Activated CD8-positive, alpha-beta memory T cell treated with anti-CD3 and anti-CD28 coated beads, Interleukin-2, amount 50 U/mL, for 24 hours (primary cell): ENCODE data around the gene C16orf54.
"Not testable (repeated sequence)": the region's sequence is repeated elsewhere in the genome, so short reads cannot be mapped to it uniquely, and the experiment has no call there.

ENCODE experiments used
- DNase-seq: peaks from one replicate; pipeline ENCODE4 v3.0.0-alpha.2; 2020; ENCODE audit errors: extremely low read depth

Gene C16orf54

DNA sequence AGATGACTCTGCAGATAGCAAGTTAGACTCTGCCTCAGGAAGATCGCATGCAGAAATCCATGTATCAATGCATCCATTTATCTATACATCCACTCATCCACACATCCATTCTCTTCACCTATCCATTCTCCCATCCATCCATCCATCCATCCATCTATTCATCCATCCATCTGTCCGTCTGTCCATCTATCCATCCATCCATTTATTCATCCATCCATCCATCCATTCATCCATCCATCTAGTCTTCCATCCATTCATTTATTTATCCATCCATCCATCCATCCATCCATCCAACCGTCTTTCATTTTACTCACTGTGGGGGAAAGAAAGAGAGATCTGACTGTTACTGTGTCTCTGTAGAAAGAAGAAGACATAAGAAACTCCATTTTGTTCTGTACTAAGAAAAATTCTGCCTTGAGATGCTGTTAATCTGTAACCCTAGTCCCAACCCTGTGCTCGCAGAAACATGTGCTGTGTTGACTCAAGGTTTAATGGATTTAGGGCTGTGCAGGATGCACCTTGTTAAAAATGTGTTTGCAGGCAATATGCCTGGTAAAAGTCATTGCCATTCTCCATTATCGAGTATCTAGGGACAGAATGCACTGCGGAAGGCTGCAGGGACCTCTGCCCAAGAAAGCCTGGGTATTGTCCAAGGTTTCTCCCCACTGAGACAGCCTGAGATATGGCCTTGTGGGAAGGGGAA is 5.7 kb downstream of the C16orf54 start:
- not testable (repeated sequence) for DNase-seq

DNA sequence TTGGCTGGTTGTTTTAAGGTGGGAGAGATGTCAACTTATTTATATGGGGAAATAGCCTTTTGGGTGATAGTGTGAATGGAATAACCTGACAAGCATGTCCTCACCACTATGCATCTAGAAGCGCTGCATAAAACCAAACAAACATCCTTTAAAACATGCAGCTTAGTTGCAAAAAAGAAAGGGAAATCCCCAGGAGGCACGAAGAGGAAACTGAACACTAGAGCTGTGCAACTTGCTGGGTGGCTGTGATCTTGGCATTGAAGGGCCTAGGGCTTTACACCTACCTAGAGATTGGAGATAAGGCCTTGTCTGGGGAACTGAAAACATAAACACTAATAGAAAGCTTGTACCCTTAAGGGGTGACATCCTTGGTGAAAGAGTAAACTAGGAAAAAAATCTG is 7.3 kb downstream of the C16orf54 start:
- no peak for DNase-seq

DNA sequence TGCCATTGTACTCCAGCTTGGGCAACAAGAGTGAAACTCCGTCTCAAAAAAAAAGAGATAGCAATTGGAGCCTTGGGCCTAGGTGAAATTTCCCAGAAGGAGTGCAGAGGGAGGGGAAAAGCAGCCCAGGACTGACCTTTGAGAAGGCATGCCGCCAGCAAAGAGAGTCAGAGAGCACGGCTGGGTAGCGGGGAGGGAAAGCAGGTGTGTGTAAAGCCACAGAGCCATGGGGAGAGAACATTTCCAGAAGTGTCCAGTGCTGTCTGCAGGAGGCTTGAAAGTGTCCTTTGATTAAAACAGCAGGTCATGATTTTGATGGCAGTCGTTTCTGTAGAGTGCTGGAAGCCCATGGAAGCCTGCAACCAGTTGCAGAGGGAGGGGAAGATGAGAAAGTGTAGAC is 8.1 kb downstream of the C16orf54 start:
- no peak for DNase-seq

DNA sequence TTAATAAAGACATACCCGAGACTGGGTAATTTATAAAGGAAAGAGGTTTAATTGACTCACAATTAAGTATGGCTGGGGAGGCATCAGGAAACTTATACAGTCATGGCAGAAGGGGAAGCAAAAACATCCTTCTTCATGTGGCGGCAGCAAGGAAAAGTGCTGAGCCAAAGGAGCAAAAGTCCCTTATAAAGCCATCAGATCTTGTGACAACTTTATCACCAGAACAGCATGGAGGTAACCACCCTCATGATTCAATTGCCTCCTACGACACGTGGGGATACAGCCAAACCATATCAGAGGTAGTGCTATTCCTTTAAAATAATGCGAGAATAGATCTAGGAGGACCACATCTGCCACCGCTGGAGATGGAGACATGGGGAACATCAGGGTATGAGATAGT is 9.0 kb downstream of the C16orf54 start:
- no peak for DNase-seq

DNA sequence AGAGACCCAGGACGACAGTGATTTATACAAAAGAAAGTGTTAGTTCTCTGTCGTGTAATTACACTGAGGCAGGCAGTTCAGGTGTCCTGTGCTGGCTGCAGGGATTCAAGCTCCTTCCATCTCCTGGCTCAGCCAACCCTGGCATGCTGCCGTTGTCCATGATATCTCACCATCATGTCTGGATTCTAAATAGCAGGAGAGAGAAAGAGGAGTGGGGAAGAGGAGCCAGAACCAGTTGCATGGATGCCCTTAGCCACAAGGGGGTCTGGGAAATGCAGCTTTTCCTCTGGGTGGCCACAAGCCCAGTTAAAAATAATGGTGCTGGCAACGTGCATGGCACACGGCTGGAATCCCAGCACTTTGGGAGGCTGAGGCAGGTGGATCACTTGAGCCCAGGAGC is 9.7 kb downstream of the C16orf54 start:
- DNase-seq, result no peak

DNA sequence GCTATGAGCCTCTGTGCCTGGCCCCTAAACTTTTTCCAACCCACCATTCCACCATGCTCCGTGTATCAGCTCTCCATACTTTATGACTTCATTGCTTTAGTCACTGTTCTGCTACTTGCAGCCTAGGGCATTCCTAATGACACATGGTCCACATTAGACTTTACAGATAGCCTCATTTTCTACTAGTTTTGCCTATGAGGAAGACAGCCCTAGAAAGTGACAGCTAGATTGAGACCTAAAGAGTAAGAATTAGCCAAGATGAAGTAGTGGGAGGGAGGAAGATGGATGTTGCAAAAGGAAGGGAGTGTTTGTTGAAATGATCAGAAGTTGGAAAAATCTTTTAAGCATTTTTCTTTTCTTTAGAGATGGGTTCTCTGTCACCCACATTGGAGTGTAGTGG is 11.0 kb downstream of the C16orf54 start:
- no peak for DNase-seq

DNA sequence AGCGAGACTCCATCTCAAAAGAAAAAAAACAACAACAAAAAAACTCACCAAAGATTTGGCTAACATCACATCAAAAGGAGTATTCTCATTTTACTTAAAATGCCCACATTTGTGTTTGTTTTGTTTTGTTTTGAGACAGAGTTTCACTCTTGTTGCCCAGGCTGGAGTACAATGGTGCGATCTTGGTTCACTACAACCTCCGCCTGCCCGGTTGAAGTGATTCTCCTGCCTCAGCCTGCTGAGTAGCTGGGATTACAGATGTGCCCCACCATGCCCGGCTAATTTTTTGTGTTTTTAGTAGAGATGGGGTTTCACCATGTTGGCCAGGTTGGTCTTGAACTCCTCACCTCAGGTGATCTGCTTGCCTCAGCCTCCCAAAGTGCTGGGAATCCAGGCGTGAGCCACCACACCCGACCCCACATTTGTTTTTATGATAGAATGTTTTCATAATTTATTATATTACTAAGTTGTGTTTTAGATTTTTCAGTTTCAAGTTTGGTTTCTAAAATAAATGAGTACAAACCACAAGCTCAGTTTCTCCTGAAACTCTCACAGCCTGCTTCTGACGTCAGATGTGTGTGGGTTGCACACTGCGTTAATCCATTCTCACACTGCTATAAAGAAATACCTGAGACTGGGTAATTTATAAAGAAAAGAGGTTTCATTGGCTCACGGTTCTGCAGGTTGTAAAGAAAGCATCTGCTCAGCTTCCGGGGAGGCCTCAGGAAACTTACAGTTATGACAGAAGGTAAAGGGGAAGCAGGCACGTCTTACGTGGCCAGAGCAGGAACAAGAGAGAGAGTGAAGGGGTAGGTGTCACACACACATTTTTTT is 13.8 kb downstream of the C16orf54 start:
- peak; percentile 56 for DNase-seq

DNA sequence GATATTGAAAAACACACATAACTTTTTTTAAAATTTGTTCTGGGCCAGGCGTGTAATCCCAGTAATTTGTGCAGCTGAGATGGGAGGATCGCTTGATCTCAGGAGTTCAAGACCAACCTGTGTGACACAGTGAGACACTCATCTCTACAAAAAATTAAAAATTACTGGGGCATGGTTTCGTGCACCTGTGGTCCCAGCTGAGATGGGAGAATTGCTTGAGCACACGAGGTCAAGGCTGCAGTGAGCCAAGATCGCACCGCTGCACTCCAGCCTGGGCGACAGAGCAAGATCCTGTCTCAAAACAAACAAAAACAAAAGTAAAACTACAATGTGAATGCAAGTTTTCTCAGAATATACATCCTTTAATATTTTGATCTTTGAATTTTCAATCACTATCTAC is 15.1 kb downstream of the C16orf54 start:
- no peak for DNase-seq

DNA sequence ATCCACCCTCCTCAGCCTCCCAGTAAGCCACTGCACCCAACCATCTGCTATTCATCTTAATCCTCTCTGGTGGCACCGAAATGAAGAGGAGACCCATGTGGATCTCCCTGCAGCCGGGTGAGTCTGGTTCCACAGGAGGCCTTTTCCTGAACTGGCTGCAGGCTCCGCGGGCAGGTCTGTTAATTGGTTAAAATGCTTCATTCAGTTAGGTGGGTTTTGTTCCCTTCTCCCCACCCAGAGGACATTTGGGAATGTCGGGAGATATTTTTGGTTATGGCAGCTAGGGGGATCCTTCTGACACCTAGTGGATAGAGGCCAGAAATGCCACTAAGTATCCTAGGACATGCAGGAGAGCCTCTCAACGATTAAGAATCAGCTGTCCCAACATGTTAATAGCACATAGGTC is 16.7 kb downstream of the C16orf54 start:
- no peak for DNase-seq

DNA sequence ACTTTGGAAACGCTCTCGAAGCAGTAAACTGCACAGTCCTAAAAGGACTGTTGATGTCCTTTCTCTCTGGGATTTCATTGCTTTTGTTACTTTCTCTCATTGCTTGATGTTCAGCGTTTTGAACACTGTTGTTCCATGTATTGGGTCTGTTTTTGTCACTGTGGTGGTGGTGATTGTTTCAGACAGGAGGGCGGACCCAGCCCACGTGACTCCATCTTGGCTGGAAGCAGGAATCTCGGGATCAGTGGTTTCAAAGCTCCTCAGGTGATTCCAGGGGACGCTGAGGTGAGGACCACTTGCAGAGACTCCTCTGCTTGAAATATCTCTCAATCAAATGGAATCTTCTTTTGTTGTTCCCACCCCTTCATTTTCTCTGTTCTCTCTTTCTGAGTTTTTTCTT is 18.3 kb downstream of the C16orf54 start:
- DNase-seq, result no peak

DNA sequence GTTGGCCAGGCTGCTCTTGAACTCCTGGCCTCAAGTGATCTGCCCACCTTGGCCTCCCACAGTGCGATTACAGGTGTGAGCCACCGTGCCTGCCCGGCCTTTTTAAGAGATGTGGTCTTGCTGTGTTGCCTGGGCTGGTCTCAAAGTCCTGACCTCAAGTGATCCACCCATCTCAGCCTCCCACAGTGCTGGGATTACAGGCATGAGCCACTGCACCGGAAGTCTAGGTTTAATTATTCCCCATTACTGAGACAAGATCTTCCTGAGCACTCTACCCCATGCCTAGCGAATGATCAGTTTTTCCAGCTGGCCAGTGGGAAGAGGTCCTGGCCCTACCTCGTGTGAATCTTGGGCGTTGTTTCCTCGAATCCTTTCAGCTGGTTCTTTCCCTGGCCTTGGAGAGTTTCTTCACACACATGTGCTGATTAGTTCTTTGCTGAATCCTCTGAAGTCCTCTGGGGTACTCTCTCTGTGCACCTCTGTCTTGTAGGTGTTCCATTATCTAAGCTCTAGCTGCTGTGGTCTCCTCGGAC is 18.9 kb downstream of the C16orf54 start:
- DNase-seq, result no peak

DNA sequence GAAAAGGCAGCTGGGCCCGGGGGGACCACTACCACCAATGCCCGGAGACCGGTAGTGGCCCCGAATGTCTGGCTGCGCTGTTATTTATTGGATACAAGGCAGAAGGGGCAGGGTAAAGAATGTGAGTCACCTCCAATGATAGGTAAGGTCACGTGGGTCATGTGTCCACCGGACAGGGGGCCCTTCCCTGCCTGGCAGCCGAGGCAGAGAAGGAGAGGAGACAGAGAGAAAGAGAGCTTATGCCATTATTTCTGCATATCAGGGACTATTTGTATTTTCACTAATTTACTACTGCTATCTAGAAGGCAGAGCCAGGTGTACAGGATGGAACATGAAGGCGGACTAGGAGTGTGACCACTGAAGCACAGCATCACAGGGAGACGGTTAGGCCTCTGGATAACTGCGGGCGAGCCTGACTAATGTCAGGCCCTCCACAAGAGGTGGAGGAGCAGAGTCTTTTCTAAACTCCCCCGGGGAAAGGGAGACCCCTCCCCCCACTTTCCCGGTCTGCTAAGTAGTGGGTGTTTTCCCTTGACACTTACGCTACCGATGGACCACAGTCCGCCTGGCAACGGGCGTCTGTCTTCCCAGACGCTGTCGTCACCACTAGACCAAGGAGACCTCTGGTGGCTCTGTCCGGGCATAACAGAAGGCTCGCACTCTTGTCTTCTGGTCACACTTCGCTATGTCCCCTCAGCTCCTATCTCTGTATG is 24.5 kb downstream of the C16orf54 start:
- not testable (repeated sequence) for DNase-seq

DNA sequence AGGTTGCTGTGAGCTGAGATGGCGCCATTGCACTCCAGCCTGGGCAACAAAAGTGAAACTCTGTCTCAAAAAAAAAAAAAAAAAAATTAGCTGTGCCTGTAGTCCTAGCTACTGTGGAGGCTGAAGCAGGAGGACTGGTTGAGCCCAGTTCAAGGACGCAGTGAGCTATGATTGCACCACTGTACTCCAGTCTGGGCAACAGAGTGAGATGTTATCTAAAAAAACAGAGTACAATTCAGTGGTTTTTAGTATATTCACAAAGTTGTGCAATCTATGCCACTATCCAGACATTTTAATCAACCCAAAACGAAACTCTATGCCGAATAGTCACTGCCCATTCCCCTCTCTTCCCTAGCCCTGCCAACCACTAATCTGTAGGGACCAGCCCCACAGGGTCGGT is 25.1 kb downstream of the C16orf54 start:
- no peak for DNase-seq

DNA sequence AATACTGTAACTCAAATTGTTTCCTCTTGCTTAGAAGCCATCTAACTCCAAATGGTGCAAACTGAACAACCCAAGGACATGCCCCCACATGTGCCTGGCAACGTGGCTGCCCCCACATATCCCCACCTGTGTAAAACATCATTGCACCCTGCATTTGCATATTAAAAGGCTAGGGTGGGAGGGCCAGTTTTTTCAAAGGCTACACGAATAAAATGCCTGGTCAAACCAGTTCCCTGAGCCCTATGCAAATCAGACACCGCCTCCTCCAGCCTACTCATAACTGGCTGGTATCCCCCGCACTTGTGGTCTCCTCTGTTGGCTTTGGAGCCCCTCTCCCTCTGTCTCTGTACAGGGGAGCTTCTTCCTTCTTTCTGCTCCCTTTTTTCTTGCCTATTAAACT is 26.7 kb downstream of the C16orf54 start:
- DNase-seq, result no peak

DNA sequence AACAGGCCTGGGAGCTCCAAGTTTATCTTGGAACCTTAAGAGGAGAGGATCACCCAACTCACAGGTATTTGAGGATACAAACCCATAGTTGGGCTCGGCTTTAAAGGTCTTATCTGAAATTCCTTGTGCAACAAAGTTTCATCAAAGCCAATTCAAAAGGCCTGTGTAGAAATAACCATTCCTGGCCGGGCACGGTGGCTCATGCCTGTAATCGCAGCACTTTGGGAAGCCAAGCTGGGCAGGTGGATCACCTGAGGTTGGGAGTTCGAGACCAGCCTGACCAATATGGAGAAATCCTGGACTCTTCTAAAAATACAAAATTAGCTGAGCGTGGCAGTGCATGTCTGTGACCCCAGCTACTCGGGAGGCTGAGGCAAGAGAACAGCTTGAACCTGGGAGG is 28.7 kb downstream of the C16orf54 start:
- DNase-seq, result no peak

DNA sequence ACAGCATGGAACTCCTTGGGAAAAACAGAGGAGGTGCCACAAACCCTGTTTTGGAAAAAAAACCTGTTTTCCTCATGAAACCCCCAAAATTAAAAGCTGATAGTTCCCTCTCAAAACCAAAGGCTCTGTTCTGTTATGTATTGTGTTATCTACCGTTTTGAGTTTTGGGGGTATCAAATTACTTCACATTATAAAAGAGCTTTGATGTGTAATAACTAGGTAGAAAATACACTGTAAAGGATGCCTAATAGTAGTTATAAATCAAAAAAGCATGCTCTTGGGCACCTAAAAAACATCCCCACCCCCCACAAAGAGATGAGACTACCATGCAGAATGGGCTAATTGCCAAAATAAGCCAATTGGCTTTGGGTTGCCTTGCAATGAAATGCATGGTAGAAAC is 30.8 kb downstream of the C16orf54 start:
- DNase-seq, result no peak

DNA sequence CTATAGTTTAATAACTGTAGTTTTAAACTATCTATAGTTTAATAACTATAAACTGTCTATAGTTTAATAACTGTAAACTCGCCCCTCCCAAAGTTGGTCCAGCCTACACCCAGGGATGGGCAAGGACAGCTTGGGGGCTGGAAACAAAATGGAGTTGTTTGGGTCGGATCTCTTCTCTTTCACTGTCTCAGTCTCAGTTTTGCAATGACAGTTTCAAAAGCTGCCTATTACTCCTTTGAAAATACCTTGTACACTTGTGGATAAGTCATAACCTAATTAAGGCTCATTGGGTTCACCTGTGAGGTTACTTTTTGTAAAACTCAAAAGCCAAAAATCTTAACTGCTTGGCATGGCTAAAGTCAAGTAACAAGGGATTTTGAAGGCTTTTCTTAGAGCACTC is 31.4 kb downstream of the C16orf54 start:
- no peak for DNase-seq

DNA sequence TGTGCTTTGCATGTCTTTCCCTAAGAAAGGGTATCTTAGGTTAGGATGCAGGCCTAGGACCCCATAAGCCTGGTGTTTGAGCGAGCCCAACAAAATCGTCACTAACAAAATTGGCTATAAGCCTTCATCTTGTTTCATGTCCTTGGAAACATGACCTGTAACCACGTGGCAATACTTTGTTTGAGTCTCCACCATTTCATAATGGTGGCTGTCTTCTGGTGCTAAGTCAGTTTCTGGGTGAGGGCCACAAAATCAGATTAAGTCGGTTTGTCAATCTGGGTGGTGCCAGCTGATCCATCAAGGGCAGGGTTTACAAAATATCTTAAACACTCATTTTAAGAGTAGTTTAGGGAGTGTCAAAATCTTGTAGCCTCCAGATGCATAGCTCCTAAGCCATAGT is 33.0 kb downstream of the C16orf54 start:
- DNase-seq, result no peak

DNA sequence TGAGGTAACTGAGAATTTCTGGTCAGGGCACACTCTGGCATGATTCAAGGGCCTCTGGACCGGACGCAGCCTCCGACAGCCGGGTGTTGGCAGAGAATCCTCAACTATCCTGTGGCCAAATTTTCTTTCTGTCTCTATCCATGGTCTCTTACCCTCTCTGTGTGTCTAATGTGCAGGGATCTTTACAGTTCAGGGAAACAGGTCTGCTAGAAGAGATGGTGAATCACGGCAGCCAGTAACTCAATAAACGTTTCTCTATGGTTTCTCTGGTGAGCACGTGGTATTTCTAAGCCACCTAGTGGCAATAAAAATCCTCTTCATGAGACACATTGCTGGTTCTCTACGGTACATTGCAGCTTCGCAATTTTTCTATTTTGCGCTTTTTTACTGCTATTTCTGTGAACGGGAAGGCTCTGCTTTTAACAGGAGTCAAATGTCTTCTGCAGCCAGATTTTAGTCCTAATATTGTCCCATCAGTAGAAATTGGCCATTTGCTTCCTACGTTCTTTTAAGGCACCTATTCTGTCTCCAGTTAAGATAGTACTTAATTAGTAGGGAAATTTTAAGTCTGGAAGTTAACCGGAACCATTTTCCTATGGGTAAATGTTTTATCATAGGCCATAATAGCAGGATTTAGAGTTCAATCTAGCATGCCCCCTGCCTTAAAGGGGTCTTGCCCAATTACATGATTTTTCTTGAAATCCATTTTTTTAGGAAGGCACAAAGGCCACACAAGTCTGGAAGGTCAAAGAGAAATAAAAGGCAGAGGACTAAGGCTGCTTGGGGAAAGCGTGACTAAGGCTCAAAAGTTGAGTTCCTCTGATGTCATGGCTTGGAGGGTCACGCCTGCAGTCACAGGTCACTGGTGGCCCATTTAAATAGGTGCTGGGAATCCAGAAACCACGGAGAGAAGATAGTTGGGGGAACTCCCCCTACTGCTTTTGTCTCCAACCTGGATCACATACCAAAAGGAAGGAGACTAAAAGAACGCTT is 35.3 kb downstream of the C16orf54 start:
- DNase-seq, result no peak

DNA sequence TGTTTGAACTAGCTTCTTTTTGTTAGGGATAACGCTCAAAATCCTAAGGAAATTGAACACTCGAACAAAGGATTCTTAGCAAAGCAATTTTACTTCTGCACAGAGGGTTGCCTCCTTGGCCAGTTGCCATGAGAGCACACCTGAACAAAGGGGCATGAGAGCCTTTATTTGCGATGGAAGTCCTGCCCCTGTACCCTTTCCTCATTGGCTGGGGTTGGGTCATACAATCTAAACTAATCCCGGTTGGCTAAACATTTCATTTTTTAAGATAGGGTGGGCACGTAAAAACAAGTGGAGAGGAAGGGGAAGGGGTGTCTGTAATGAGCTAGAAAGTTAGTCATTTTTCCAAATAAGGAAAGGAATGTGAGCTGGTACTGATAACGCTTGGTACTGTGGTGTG is 36.1 kb downstream of the C16orf54 start:
- not testable (repeated sequence) for DNase-seq

DNA sequence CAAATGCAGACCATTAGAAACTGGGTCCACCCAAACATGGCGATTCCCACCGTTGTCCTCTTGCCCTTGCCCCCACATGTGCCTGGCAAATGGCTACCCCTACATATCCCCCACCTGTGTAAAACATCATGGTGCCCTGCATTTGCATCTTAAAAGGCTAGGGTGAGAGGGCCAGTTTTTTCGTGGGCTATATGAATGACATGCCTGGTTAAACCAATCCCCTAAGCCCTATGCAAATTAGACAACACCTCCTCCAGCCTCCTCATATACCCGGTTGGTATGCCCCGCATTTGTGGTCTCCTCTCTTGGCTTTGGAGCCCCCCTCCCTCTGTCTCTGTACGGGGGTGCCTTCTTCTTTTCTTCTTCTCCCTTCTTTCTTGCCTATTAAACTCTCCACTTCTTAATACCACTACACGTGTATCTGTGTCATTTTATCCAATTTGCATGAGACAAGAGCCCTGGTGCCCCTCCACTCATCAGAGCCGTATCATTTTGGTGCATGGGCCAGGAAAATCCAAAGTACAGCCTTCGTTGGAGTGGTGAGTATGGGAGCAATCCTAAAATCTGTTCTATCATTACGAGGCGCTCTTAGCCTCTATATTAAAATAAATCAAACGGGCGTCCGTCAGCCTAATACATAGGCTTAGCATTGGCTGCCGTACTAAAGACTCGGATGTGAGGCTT is 36.7 kb downstream of the C16orf54 start:
- DNase-seq, result no peak
